GM21786 (cell line): Measurements from ENCODE around the gene KIF2A.
"Not testable (repeated sequence)": the region's sequence is repeated elsewhere in the genome, so short reads cannot be mapped to it uniquely, and the experiment has no call there.

Source experiments
- ATAC-seq: cut with Tn5 transposase; IDR thresholded peaks from one replicate; pipeline ENCODE4 v1.9.1; 2021; ENCODE audit not compliant: unreplicated experiment

The KIF2A gene

GRCh38 chr5:62289813-62290212, 16.2 kb upstream of the KIF2A start:
- ATAC-seq = no peak

- ATAC-seq = not testable (repeated sequence)
Observed at GRCh38 chr5:62291829-62292228, 14.2 kb upstream of the KIF2A start.

GRCh38 chr5:62296998-62297397, 9.0 kb upstream of the KIF2A start:
- no peak for ATAC-seq

- ATAC-seq = no peak
Observed at GRCh38 chr5:62298118-62298517, 7.9 kb upstream of the KIF2A start.

GRCh38 chr5:62299101-62299500, 6.9 kb upstream of the KIF2A start:
- ATAC-seq = no peak

- no peak for ATAC-seq
Observed at GRCh38 chr5:62299600-62299999, 6.4 kb upstream of the KIF2A start.

GRCh38 chr5:62305358-62305714, 670 bp upstream of the KIF2A start:
- no peak for ATAC-seq

- ATAC-seq = peak; percentile 35
Observed at GRCh38 chr5:62306323-62306895, 403 bp downstream of the KIF2A start.

- peak; percentile 24 for ATAC-seq
Observed at GRCh38 chr5:62306896-62307689, 1.1 kb downstream of the KIF2A start.

GRCh38 chr5:62308439-62308838, 2.4 kb downstream of the KIF2A start:
- ATAC-seq = no peak

- ATAC-seq = no peak
Observed at GRCh38 chr5:62309107-62309506, 3.1 kb downstream of the KIF2A start.

- ATAC-seq = no peak
Observed at GRCh38 chr5:62310426-62311143, 4.6 kb downstream of the KIF2A start.

- ATAC-seq = no peak
Observed at GRCh38 chr5:62312036-62312435, 6.0 kb downstream of the KIF2A start.

- ATAC-seq = no peak
Observed at GRCh38 chr5:62312674-62313073, 6.7 kb downstream of the KIF2A start.

GRCh38 chr5:62314213-62314830, 8.3 kb downstream of the KIF2A start:
- no peak for ATAC-seq

GRCh38 chr5:62315376-62316175, 9.6 kb downstream of the KIF2A start:
- no peak for ATAC-seq

- no peak for ATAC-seq
Observed at GRCh38 chr5:62316176-62316502, 10.1 kb downstream of the KIF2A start.

GRCh38 chr5:62317810-62318209, 11.8 kb downstream of the KIF2A start:
- ATAC-seq = no peak

GRCh38 chr5:62322484-62322883, 16.5 kb downstream of the KIF2A start:
- no peak for ATAC-seq

- no peak for ATAC-seq
Observed at GRCh38 chr5:62326302-62326701, 20.3 kb downstream of the KIF2A start.

GRCh38 chr5:62326702-62327101, 20.7 kb downstream of the KIF2A start:
- no peak for ATAC-seq
